ENCODE data around the gene RALGPS2.

- TF ChIP-seq POLR2AphosphoS5 (IDR thresholded peaks at IDR 0.05), result no peak
- no peak for TF ChIP-seq CTCF (IDR thresholded peaks at IDR 0.05)
- TF ChIP-seq EP300 (IDR thresholded peaks at IDR 0.05), result no peak
- no peak for TF ChIP-seq POLR2A (IDR thresholded peaks at IDR 0.05)
Observed at GRCh38 chr1:178784131-178784536, 59.1 kb downstream of the RALGPS2 start.
